Transverse colon (tissue), 4 donors: ENCODE measurements around the gene RRP12.

ENCODE experiments used
- POLR2AphosphoS5 ChIP-seq, 3 donors: sonication (generic); formaldehyde crosslinking; IDR thresholded peaks; one replicate each; pipeline ENCODE4 v1.6.1; 2016; ENCODE audit warnings: antibody characterized with exemption in 3 of 3
- TF ChIP-seq, protein P1 (sequence below), 5 experiments: fragments of 200-600 bp in 3 of 5; fragments of 450-650 bp in 2 of 5; sonication (generic) in 3 of 5; IDR thresholded peaks; 1 replicate in 2 of 5; 2 replicates in 3 of 5; pipeline ENCODE4 v1.5.1; 2016 to 2017; ENCODE audit warnings: antibody characterized with exemption in 5 of 5, inconsistent platforms in 3 of 5, mild to moderate bottlenecking in 2 of 5, moderate library complexity in 1 of 5

DNA sequence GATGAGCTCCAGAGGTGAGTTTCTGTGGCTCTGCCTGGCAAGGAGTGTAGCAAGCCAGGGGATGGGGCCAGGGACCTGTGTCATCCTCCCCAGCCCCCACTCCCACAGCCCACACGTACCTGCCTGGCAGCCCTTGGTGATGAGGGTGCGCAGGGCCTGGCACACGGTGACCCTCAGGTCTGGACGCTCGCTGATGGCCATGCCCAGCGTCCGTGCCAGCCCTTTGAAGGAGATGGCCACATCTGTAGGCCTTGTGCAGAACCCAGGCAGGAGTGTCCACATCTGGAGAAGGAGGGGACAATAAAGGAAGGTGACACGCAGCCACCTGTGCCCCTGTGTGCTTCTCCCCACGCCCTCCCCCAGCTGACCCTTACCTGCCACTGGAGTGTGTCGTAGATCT is 27.7 kb downstream of the RRP12 start:
- TF ChIP-seq, protein P1, sequence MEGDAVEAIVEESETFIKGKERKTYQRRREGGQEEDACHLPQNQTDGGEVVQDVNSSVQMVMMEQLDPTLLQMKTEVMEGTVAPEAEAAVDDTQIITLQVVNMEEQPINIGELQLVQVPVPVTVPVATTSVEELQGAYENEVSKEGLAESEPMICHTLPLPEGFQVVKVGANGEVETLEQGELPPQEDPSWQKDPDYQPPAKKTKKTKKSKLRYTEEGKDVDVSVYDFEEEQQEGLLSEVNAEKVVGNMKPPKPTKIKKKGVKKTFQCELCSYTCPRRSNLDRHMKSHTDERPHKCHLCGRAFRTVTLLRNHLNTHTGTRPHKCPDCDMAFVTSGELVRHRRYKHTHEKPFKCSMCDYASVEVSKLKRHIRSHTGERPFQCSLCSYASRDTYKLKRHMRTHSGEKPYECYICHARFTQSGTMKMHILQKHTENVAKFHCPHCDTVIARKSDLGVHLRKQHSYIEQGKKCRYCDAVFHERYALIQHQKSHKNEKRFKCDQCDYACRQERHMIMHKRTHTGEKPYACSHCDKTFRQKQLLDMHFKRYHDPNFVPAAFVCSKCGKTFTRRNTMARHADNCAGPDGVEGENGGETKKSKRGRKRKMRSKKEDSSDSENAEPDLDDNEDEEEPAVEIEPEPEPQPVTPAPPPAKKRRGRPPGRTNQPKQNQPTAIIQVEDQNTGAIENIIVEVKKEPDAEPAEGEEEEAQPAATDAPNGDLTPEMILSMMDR (IDR thresholded peaks at IDR 0.05), result no peak
- TF ChIP-seq POLR2AphosphoS5 (IDR thresholded peaks at IDR 0.05), result no peak
